Body of pancreas (tissue), 4 donors: ENCODE measurements around the gene S1PR2. TPM values are rescaled to one million over a fixed set of nuclear protein-coding genes. Genes with fewer than 3 reads are reported as not detected.

ENCODE experiments used
- ATAC-seq: fragments of 150-250 bp; one replicate; pipeline ENCODE4 v1.9.1; 2016
- DNase-seq, 4 donors: peaks; one replicate each; pipeline ENCODE4 v3.0.0-alpha.2; 2019
- H3K27ac ChIP-seq, 4 donors: fragments of 200-600 bp; sonication (generic); 1 replicate in 3 of 4; 2 replicates in 1 of 4; pipeline versions ENCODE4 v1.5.1 to v1.6.1; 2016 to 2019; ENCODE audit warnings: mild to moderate bottlenecking in 1 of 4, mixed read lengths in 1 of 4, moderate library complexity in 1 of 4
- H3K27me3 ChIP-seq, 2 donors: fragments of 200-600 bp; sonication (generic); one replicate each; pipeline ENCODE4 v1.6.0; 2016; ENCODE audit warnings: mild to moderate bottlenecking in 1 of 2
- H3K36me3 ChIP-seq, 2 donors: fragments of 200-600 bp; sonication (generic); replicated peaks in 1 of 2; 2 replicates each; pipeline ENCODE4 v1.5.1; 2016; ENCODE audit warnings: low read depth in 2 of 2; ENCODE audit not compliant: insufficient read depth in 1 of 2
- H3K4me1 ChIP-seq: fragments of 200-600 bp; sonication (generic); one replicate; pipeline ENCODE4 v1.6.0; 2016
- H3K4me3 ChIP-seq, 2 donors: fragments of 200-600 bp; sonication (generic); 1 replicate in 1 of 2; 2 replicates in 1 of 2; pipeline ENCODE4 v1.5.1; 2016 to 2019
- H3K9me3 ChIP-seq, 3 donors: fragments of 200-600 bp; sonication (generic); 1 replicate in 2 of 3; 2 replicates in 1 of 3; pipeline ENCODE4 v1.5.1; 2016
- POLR2A ChIP-seq, 3 donors: fragments of 450-650 bp; IDR thresholded peaks; one replicate each; pipeline ENCODE4 v1.6.1; 2016; ENCODE audit warnings: antibody characterized with exemption in 3 of 3, mild to moderate bottlenecking in 2 of 3
- whole genome bisulfite sequencing, 2 donors: methylation state at CpG; one replicate each; pipeline ENCODE4 v1.1.5; 2017; 5-methylcytosine and 5-hydroxymethylcytosine counted together
- intact Hi-C: fragments of 100-400 bp; cut with DNase I; formaldehyde crosslinking; loops from one replicate; pipeline ENCODE4 v1.15.1; 2023
- total RNA-seq, 2 donors: library from RNA; depleted of rRNA; stranded (reverse); fragments of >200 nt; gene quantifications; one replicate each; pipeline ENCODE4 v1.1.0, GENCODE V29; 2016
- TF ChIP-seq, protein P1 (sequence below), 7 experiments: fragments of 450-650 bp in 4 of 7; fragments of 200-600 bp in 3 of 7; sonication (generic) in 3 of 7; IDR thresholded peaks; one replicate each; pipeline ENCODE4 v1.5.1; 2016 to 2019; ENCODE audit warnings: antibody characterized with exemption in 7 of 7

S1PR2 gene
- total RNA-seq, 2 donors from 2014 or later = 2.6 to 3.6 TPM

DNA sequence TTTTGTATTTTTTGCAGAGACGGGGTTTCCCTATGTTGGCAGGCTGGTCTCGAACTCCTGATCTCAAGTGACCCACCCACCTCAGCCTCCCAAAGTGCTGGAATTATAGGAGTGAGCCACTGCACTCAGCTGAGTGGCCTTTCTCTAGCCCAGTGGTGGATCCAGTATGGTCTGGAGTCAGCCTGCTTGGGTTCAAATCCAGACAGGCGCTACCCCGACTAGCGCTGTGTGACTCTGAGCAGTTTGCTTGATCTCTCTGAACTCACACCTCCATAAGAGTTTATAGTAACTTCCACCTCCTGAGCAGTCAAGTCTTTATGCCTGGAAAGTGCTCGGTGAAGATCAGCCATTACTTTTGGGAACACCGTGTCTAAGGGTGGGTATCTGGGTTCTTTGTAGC is 10.4 kb downstream of the S1PR2 start:
- H3K4me1 ChIP-seq = no peaks in the 10 kb centered on the region
- no peaks in the 10 kb centered on the region for H3K36me3 ChIP-seq
- ATAC-seq (no peak), DNase-seq (no peak)
- no peak overlapping the region for H3K27ac ChIP-seq
- H3K4me3 ChIP-seq = no peak overlapping the region
- H3K27me3 ChIP-seq = no peaks in the 10 kb centered on the region
- no peaks in the 10 kb centered on the region for H3K9me3 ChIP-seq
- 84 to 87% methylated on average over 6 to 7 of the region's 7 CpGs for WGBS, 2 donors
- TF ChIP-seq POLR2A (IDR thresholded peaks at IDR 0.05) = no peak
- TF ChIP-seq, protein P1, sequence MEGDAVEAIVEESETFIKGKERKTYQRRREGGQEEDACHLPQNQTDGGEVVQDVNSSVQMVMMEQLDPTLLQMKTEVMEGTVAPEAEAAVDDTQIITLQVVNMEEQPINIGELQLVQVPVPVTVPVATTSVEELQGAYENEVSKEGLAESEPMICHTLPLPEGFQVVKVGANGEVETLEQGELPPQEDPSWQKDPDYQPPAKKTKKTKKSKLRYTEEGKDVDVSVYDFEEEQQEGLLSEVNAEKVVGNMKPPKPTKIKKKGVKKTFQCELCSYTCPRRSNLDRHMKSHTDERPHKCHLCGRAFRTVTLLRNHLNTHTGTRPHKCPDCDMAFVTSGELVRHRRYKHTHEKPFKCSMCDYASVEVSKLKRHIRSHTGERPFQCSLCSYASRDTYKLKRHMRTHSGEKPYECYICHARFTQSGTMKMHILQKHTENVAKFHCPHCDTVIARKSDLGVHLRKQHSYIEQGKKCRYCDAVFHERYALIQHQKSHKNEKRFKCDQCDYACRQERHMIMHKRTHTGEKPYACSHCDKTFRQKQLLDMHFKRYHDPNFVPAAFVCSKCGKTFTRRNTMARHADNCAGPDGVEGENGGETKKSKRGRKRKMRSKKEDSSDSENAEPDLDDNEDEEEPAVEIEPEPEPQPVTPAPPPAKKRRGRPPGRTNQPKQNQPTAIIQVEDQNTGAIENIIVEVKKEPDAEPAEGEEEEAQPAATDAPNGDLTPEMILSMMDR (IDR thresholded peaks at IDR 0.05) = no peak
- intact Hi-C loops = no loop called here

DNA sequence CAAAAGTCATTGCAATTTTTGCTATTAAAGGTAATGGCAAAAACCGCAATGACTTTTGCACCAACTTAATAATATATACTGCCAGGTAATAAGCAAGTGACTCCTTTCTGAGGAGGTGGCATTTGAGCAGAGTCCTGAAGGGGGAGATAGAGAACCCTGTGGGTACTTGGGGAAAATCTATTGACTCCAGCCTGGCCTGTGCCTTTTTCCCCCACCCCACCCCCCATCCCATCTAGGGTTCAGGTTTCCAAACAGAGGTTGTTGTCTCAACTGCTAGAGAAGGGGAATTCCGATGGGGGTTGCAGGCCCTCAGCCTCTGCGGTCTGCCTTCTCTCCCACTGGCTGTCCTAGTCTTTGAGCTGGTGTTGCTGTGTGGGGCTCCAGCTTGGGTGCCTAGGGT is 11.5 kb downstream of the S1PR2 start:
- intact Hi-C loops = no loop called here
- DNase-seq (peak in 1 of 4 donors; percentile 13), ATAC-seq (peak; percentile 44)
- no peaks in the 10 kb centered on the region for H3K27me3 ChIP-seq
- H3K4me1 ChIP-seq = no peaks in the 10 kb centered on the region
- no peak overlapping the region for H3K27ac ChIP-seq
- WGBS, 2 donors = 25 to 26% methylated on average over 1 to 3 of the region's 3 CpGs
- TF ChIP-seq, protein P1 (IDR thresholded peaks at IDR 0.05) = peak in 3 of 7 experiments; percentile 10 to 20 (median 14)
- no peak for TF ChIP-seq POLR2A (IDR thresholded peaks at IDR 0.05)
- no peaks in the 10 kb centered on the region for H3K36me3 ChIP-seq
- no peak overlapping the region for H3K4me3 ChIP-seq
- no peaks in the 10 kb centered on the region for H3K9me3 ChIP-seq

DNA sequence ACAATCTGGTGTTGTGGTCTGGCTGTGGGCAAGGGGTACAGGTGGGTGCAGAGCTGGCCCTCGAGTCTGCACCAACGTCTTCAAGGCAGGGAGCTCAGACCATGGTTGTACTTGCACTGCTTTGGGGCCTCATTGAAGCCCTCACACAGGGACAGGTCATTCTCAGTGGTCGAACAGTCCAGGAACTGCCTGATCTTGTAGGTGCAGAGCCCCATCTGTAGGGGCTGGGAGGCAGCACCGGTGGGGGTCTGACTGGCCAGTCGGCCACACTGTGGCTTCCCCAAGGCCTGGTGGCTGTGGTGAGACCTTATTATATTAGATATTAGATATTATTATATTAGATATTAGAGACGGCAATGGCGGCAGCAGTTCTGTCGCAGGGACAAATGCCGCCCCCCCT is 14.0 kb downstream of the S1PR2 start:
- Histone ChIP-seq H3K27me3 (no peaks in the 10 kb centered on the region), H3K9me3 (no peaks in the 10 kb centered on the region), H3K4me3 (no peak overlapping the region), H3K36me3 (no peaks in the 10 kb centered on the region), H3K27ac (no peak overlapping the region), H3K4me1 (no peaks in the 10 kb centered on the region)
- intact Hi-C loops = no loop called here
- no peak for ATAC-seq
- 69 to 74% methylated on average over 6 to 9 of the region's 9 CpGs for WGBS, 2 donors
- TF ChIP-seq, protein P1 (IDR thresholded peaks at IDR 0.05) = no peak
- TF ChIP-seq POLR2A (IDR thresholded peaks at IDR 0.05) = no peak
- no peak for DNase-seq

DNA sequence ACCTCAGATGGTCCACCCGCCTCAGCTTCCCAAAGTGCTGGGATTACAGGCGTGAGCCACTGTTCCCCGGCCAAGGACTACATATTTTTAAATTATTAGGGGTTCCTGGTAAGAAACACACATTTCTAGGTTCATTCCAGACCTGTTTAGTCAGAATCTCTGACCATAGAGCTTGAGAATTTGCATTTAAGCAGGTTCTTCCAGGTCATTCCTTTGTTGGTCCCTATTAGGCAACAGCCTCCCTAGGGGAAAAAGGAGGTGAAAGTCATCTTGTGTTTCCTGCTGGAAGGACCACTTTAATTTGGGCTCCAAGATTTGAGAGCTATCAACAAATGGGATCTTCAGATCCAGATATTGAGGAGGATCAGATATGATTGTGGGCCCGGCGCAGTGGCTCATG is 16.3 kb downstream of the S1PR2 start:
- intact Hi-C loops = no loop called here
- H3K9me3 ChIP-seq = no peaks in the 10 kb centered on the region
- no peak overlapping the region for H3K27ac ChIP-seq
- no peak for TF ChIP-seq POLR2A (IDR thresholded peaks at IDR 0.05)
- TF ChIP-seq, protein P1 (IDR thresholded peaks at IDR 0.05) = no peak
- H3K4me3 ChIP-seq = no peak overlapping the region
- ATAC-seq (no peak), DNase-seq (no peak)
- no peaks in the 10 kb centered on the region for H3K27me3 ChIP-seq
- 93 to 94% methylated on average over 3 to 5 of the region's 5 CpGs for WGBS, 2 donors
- no peaks in the 10 kb centered on the region for H3K4me1 ChIP-seq
- H3K36me3 ChIP-seq = no peaks in the 10 kb centered on the region

DNA sequence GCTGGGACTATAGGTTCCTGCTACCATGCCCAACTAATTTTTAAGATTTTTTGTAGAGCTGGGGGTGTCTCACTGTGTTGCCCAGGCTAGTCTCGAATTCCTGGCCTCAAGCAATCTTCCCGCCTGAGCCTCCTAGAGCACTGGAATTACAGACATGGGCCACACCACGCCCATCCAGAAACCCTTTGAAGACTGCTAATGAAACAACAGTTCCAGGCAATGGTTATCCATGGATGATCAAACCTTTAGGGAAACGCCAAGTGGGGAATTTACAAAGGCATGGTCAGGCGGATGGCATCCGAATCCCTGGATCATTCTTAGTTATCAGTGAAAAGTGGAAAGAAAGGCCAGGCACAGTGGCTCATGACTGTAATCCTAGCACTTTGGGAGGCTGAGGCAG is 19.4 kb downstream of the S1PR2 start:
- no peaks in the 10 kb centered on the region for H3K4me1 ChIP-seq
- no peak overlapping the region for H3K27ac ChIP-seq
- no peak for DNase-seq
- 73 to 77% methylated on average over 6 of the region's 6 CpGs for WGBS, 2 donors
- no peaks in the 10 kb centered on the region for H3K36me3 ChIP-seq
- no peaks in the 10 kb centered on the region for H3K27me3 ChIP-seq
- intact Hi-C loops = no loop called here
- H3K4me3 ChIP-seq = no peak overlapping the region
- H3K9me3 ChIP-seq = no peaks in the 10 kb centered on the region
- TF ChIP-seq POLR2A (IDR thresholded peaks at IDR 0.05) = no peak
- TF ChIP-seq, protein P1 (IDR thresholded peaks at IDR 0.05) = no peak
- no peak for ATAC-seq
